Suprapubic skin (tissue), 3 donors: ENCODE data around the gene NOS1AP.

Source experiments
- POLR2A ChIP-seq, 2 donors: fragments of 450-650 bp; IDR thresholded peaks; one replicate each; pipeline ENCODE4 v1.6.1; 2017; ENCODE audit warnings: antibody characterized with exemption in 2 of 2, mild to moderate bottlenecking in 2 of 2, moderate library complexity in 2 of 2
- TF ChIP-seq, protein P1 (sequence below), 2 donors: fragments of 200-600 bp in 1 of 2; fragments of 450-650 bp in 1 of 2; sonication (generic) in 1 of 2; IDR thresholded peaks; one replicate each; pipeline ENCODE4 v1.5.1; 2016 to 2019; ENCODE audit warnings: antibody characterized with exemption in 2 of 2, mild to moderate bottlenecking in 1 of 2, moderate library complexity in 1 of 2

DNA sequence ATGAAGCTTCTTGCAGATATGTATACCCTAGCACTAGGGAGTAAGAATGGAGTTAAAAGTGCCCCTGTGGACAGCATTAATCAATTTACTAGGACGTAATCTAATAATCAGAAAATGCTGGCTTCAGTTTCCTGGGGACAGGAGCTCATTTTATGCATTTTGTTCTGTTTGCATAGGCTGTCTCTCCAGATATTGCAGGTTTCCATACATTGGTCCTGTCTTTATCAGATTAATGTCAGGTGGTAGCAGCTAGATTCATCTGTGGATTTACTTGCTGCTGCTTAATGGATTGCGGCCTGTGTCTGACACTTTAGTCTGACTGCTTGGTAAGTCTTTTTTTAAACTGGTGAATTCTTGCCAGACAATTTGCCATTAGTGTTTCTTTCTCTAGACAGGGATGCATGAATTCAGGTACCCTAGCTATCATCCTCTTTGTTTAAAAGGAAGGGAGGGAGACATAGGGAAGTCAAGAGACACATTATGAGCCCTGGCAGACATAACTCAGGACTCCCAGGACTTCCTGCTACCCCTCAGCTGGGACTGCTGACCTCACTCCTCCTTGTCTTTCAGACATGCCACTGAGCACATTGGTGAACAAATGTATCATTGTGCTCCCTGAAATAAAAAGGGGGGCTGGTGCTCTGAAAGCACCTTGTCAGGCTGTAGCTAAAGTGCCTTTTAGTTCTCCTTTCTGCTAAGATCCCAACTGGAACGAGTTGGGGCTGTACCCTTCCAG is 47.7 kb downstream of the NOS1AP start:
- TF ChIP-seq, protein P1, sequence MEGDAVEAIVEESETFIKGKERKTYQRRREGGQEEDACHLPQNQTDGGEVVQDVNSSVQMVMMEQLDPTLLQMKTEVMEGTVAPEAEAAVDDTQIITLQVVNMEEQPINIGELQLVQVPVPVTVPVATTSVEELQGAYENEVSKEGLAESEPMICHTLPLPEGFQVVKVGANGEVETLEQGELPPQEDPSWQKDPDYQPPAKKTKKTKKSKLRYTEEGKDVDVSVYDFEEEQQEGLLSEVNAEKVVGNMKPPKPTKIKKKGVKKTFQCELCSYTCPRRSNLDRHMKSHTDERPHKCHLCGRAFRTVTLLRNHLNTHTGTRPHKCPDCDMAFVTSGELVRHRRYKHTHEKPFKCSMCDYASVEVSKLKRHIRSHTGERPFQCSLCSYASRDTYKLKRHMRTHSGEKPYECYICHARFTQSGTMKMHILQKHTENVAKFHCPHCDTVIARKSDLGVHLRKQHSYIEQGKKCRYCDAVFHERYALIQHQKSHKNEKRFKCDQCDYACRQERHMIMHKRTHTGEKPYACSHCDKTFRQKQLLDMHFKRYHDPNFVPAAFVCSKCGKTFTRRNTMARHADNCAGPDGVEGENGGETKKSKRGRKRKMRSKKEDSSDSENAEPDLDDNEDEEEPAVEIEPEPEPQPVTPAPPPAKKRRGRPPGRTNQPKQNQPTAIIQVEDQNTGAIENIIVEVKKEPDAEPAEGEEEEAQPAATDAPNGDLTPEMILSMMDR (IDR thresholded peaks at IDR 0.05), result no peak
- TF ChIP-seq POLR2A (IDR thresholded peaks at IDR 0.05), result no peak
